CD4-positive, alpha-beta T cell treated with Interleukin-10 for 1 hour (primary cell): ENCODE measurements around the gene PRDM16.

ENCODE experiments used
- DNase-seq: peaks from one replicate; pipeline ENCODE4 v3.0.0-alpha.2; 2020

PRDM16 gene

DNA sequence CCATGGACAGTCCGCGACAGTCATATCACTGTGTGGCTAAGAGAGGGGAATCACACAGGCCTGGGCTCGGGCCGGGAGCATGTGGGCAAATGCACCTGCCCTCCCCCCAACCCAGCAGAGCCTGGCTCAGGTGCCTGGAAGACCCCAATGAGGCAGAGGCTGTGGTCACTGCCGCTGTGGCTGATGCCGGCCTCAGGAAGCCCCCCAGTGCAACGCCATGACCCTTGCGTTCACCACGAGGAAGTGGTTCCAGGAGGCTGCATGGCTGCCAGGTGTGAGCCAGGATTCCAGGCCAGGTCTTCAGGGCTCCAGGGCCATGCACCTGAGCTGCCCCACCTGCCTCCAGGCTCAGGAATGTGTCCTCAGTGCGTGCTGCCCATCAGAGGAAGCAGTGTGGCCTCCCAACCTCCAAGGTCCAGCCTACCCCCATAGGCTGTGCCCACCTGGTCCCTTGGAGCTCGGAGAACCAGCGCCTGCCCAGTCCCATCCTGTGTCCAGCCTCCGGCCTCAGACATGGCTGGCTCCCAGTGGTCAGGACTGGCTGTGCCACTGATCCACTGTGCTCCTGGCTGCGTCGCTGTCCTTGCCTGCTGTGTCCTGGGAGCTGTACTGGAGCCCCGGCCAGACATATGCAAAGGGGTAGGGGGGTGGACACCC, 393.5 kb downstream of the PRDM16 start:
- DNase-seq, result no peak

DNA sequence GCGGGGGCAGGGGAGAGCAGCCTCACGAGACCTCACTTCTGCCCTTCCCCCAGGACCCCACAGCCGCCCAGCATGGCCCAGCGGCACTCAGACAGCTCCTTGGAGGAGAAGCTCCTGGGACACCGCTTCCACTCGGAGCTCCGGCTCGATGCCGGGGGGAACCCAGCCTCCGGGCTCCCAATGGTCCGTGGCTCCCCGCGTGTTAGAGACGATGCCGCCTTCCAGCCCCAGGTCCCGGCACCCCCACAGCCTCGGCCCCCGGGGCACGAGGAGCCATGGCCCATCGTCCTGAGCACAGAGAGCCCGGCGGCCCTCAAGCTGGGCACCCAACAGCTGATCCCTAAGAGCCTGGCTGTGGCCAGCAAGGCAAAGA, 394.0 kb downstream of the PRDM16 start:
- no peak for DNase-seq

DNA sequence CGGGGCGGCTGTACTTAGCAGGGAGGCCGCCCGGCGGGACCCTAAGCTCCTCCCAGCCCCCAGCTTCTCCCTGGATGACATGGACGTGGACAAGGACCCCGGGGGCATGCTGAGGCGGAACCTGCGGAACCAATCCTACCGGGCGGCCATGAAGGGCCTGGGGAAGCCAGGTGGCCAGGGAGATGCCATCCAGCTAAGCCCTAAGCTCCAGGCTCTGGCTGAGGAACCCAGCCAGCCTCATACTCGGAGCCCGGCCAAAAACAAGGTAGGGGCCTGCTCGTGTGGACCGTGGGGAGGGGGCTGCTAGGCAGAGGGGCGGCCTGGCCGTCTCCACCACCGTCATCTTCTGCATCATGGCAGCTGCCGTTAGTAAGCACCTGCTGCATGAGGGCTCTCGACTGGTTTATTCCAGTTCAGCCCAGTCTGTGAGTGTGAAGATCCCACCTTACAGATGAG, 394.4 kb downstream of the PRDM16 start:
- DNase-seq, result no peak

DNA sequence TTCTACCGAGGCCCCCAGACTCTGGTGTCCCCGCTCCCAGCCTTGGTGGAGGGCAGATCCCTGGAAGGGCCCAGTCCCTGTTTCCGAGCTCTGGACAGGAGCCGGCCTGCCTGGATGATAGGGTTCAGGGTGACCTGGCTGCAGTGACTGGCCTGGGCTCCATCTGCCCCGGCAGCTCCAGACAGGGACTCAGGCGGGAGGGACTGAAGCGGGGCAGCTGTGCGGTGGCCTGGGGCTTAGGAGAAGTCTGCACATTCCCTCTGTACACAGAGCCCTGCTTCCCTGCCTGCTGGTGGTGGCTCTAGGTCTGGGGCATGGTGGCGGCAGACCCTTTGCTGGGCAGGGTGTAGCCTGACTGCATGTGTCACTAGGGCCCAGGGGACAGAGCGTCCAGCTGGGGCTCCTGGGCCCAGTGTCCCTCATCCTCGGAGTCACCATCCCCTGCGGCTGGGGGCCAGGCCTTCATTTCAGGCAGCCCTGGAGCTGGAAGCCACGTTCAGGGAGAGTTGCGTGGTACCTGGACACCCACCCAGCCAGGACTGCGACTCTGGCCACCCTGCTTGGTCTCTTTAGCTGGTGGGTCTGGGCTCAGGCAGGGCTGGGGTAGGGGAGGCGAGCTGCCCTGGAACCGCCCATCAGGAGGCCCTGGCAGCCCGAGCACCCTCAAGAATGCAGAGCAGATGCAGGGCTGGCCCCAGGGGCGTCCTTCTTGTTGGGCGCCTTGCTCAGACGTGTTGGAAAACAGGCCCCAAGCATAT, 395.1 kb downstream of the PRDM16 start:
- DNase-seq, result no peak

DNA sequence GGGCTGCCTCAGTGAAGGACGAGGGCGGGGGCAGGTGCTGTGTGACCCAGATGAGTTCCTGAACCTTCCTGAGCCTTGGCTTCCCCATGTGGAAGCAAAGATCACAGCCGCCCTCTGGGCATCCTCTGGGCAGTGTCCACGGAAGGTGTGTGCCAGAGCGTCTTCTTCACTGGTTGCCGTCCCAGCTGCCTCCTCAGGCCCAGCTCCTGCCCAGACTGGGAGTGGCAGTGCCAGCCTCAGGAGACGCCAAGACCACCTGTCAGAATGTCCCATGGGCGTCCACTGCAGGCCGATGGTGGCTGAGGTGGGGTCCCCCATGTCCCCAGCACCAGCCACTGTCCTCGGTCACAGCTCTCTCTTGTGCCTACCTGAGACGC, 395.6 kb downstream of the PRDM16 start:
- no peak for DNase-seq

DNA sequence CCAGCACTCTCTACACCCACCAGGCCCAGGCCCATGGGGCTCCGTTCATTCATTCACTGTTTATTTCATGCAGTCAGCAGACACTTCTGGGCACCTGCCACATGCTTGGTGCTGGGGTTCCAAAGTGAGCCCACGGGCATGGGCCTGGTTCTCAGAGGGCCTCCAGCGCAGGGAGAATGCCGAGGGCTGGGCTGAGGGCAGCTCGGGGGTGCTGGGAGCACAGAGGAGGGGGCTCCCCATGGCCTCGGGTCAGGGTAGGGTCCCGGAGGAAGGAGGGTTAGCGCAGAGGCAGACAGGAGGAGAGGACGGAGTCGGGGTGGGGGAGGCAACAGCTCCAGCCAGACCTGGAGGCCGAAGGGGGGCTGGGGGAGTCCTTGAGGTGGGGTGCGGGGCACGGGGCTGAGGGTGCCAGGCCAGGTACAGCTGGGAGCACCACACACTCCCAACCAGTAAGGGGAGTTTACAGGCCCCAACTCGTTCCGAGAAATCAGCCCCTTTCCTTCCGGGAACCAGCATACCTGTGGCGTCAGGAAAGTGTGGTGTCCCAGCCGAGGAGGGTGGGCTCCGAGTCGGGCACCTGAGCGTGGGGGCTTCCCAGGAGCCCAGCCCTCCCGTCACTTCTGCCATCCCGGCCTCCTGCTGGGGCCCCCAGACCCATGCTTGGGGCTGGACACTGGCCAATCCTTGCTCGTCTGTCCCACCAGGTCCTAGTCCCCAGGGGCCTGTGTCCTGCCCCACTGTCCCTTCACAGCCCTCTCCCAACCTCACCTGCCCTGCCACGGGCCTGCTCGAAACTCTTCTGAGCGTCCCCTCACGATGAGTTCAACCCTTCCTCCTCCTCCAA, 396.3 kb downstream of the PRDM16 start:
- no peak for DNase-seq

DNA sequence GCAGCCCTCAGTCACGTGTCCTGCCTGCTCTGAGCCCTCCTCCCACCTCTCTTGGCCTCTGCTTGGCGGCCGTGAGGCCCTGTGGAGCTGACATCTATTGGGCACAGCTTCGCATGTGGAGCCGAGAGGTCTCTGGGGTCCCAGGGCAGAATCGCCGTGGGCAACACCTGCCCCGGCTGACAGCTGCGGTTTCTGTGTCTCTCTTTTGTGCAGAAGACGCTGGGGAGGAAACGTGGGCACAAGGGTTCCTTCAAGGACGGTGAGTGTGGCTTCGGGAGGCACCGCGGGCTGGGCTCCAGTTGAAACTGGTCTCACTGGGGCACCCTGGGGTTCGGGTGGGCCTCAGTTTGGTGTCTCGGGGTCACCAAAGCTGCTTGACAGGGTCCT, 396.9 kb downstream of the PRDM16 start:
- no peak for DNase-seq

DNA sequence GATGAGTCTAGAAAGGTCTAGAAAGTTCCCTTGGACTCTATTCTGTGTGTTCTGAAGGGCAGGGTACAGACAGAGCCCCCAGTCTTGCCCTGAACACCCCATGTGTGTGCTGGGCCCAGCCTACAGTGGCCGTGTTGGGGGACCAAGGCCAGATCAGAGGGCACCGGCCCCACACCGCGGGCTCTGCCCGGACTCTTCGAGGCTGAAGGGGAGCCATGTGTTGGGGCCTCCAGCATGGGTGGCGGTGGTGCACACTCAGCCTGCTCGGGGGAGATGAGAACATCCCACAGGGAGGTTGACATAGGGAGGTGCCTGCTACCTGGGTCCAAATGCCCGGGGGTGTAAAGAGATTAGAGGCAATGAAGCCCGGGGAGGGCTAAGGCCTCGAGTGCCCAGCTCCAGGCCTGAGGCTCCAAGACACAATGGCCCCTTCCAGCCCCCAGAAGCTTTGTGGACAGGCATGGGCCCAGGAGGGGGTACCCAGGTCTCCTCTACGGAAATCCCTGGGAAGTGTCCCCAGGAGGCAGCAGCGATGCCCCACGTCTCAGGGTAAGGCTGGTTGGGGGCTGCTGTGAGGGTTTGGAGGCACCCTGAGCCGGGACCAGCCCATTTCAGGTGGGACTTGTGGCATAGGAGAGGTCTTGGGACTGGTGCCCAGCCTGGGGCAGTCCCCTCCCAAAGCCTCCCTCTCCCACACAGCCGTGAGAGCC, 397.5 kb downstream of the PRDM16 start:
- no peak for DNase-seq

DNA sequence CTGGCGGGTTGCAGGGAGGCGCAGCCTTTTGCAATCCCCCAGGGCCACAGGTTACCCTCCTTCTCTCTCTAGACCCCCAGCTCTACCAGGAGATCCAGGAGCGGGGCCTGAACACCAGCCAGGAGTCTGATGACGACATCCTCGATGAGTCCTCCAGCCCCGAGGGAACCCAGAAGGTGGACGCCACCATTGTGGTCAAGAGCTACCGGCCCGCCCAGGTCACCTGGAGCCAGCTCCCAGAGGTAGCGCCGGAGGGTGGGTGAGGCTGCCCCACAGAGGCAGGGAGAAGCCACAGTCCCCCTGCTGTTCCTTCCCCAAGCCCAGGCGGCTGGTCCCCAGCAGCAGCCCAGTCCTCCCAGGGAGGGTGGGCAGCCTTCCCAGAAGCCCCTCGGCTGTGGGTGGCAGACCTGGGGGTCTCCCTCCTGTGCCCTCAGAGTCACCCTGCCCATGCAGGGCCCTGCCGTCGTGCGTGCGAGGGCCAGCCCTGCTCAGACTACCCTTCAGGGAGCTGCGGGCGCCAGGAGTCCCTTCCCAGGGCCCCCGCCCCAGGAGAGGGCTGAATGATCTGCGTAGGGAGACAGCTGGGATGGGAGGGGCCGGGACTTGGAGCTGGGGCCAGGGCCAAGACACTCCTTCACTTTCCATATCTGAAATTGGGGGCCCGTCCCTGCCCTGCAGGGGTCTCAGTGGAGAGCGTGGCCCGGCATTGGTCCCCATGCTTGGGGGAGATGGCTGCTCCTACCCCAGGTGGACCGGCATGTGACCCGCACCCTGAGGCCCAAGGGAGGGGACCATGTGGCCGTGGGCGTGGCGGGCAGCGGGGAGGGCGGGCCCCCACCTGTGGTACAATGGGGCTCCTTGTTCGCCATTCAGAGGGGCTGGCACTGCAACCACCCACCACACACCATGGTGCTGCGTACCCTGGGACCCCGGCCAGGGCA, 398.4 kb downstream of the PRDM16 start:
- DNase-seq, result no peak

DNA sequence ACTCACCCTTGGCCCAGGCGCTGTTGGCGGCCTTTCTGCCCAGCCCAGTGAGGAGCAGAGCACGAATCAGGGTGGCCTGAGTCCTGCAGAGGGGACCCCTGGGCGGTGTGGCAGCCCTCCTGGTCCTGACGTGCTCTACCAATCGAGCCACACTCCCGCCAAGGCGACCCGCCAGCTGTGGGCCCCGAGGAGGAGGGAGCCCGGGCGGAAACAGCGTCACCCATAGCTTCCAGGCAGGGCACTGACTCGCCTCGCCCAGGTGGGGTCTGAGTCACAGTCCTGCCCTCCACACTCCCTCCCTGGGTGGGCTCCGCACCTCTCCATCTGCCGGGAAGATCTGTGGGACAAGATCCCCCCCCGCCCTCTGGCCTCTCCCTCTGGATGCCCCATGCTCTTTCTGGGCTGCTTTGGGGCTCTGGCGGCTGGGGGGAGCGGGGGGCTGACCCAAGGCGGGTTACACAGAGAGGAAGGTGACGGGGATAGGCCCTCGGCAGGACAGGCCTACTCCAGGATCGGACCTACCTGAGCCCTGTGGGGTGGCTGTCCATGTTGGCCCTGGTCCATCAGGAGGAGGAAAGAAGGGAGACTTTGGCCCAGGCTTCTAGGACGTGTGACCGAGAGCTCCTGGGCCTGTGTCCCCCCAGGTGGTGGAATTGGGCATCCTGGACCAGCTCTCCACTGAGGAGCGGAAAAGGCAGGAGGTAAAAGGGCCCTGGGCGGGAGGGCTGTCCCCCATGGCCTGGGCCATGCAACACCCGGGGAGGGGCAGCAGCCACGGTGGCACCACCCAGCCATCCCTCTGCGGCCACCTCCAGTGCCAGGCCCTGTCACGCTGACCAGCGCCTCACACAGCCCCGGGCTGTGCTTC, 399.5 kb downstream of the PRDM16 start:
- DNase-seq, result no peak

DNA sequence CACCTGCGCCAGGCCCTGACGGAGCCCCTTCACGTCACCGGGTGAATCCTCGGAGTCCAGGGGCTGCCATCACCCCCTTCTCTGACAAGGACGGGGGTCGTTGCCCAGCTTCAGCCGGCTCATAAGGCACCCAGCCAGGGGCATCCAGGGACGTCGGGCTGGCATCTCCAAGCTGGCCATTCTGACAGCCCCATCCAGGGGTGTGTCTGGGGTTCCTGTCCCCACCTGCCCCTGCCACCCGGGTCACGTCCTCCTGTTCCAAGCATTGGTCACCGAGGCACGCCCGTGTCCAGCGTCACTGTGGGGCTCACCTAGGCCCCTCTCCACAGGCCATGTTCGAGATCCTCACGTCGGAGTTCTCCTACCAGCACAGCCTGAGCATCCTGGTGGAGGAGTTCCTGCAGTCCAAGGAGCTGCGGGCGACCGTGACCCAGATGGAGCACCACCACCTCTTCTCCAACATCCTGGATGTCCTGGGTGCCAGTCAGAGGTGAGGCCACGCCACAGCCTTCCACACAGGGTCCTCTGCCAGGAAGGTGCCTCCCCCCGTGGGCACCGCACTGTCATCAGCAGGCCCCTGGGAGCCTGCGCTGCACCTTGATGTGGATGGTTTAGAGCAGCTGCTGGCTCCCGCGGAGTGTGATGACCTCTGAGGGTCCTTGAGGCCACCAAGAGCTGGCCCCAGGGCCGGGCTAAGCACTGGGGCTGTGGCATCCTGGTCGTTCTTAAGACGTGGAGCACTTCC, 400.3 kb downstream of the PRDM16 start:
- DNase-seq, result no peak

DNA sequence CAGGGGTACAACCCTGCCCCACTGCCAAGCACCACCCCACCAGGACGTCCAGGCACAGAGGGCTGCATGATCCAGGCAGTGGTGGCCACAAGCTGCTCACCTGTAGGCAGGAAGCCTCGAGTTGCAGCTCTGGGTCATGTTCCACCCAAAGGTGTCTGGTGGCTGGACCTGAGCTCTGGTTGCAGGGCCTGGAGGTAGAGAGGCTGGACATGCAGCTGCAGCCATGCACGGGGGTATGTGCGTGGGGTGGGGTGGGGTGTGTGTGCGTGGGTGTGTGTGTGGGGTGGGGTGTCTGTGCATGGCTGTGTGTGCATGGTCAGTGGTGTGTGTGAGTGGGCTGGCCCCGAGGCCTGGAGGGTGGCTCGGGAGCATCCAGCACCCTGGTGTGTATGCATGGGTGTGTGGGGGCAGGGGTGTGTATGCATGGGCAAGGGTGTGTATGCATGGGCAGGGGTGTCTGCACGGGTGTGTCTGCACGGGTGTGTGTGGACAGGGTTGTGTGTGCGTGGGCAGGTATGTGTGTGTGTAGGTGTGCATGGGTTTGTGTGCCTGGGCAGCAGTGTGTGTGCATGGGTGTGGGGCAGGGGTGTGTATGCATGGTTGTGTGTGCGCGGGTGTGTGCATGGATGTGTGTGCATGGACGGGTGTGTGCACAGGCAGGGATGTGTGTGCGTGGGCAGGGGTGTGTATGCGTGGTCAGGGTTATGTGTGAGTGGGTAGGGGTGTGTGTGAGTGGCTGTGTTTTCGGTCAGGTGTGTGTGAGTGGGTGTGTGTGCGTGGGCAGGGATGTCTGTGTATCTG, 401.0 kb downstream of the PRDM16 start:
- no peak for DNase-seq

DNA sequence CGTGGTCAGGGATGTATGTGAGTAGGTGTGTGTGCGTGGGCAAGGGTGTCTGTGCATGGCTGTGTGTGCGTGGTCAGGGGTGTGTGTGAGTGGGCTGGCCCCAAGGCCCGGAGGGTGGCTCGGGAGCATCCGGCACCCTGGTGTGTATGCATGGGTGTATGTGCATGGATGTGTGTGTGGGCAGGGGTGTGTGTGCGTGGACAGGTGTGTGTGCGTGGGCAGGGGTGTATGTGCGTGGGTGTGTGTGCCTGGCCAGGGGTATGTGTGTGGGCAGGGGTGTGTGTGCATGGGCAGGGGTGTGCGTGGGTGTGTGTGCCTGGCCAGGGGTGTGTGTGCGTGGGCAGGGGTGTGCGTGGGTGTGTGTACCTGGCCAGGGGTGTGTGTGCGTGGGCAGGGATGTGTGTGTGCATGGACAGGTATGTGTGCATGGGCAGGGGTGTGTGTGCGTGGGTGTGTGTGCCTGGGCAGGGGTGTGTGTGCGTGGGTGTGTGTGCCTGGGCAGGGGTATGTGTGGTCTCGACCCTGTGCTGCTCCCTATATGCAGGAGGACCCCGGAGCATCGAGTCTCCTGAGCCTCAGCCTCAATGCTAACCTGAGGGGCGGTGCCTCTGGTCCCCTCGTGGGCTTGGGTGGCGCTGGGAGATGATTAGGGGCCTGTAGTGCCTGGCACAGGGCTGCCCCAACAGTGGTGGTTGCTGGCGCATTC, 401.8 kb downstream of the PRDM16 start:
- no peak for DNase-seq

DNA sequence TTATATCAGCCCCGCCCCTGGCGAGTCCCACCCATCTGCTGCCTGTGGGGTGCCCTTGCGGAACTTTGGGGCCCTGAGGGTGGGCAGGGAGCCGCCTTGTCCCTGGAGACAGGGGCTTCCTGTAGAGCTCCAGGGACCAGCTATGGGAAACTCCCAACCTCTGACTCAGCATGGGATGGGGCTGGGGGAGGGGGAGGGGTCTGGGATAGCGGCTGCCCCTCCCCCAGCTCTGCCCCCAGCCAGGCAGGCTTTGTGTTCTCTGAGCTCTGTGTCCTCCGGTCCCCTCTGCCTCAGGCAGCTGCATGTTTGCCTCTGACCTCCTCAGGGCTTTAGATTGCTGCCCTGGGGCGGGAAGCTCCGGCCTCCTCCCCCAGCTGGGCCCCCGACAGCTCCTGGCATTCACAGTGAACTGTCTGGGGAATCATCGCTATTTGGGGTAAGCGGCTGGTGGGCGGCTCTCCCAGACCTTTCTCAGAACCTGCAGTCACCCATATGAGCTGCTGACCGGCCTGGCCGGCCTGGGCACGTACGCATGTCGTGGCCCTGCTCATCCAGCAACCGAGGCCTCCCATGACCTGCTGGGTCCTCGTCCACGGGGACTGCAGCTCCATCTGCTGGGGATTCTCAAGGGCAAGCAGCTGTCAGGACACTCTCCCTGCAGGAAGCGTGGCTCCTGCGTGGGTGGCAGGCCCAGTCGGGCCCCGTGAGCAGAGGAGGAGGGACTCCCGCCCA, 402.5 kb downstream of the PRDM16 start:
- DNase-seq, result no peak

DNA sequence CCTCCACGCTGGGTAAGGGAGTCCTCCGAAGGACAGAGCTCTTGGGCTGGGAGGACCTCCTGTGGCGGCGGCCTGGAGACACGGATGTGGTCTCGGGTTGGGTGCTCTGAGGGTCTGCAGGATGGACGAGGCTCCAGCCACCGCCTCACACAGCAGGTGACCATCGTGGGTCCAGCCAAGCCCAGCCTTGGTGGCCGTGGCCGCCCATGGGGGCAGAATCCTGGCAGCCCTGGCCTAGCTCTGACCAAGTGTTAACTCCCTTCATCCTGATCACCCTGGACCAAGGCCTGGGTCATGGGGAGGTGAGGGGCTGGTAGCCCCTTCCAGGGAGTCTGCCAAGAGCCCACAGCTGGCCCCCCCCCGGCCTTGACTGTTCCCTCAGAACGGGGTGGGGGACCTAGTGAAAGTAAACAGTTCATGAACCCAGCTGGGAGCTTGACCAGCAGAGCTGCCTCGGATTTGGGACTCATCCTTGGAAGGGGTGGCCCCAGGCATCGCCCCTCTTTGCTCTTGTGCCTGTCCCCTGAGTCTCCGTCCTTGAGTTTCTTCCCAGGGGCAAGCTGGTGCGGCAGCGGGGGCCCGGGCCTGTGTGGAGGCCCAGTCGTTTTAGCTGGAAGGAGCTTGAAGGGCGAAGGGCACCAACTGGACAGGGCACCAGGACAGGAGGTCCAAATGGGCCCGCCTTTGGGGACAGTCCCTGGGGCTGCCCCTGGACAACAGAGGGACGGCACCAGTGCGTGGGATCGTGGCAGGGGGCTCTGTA, 403.3 kb downstream of the PRDM16 start:
- no peak for DNase-seq

DNA sequence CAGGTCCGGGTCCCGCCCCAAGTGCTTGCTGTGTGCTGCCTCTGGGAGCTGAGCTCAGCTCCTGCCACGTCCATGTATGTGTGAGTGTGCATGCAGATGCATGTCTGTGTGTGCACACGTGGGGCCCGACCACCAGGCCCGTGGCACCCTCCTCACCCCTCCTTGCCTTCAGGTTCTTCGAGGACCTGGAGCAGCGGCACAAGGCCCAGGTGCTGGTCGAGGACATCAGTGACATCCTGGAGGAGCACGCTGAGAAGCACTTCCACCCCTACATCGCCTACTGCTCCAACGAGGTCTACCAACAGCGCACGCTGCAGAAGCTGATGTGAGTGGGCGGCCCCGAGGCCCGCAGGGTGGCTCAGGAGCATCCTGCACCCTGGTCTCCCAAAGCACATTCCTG, 403.9 kb downstream of the PRDM16 start:
- DNase-seq, result no peak

DNA sequence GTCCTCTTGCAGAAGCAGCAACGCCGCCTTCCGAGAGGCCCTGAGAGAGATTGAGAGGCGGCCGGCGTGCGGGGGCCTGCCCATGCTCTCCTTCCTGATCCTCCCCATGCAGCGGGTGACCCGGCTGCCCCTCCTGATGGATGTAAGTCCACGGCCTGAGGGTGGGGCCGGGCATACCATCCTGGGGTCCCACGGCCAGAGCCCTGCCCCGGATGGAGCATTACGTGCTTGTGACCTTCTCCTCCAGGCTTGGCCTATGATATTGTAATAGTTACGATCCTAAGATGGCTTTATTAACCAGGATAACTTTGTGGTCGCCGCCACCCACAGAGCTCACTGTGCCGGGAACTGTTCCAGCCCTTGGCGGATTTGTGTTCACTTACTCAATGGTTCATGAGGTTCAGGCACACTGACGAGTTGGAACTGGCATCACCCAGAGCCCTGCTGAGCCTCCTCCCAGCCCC, 404.4 kb downstream of the PRDM16 start:
- DNase-seq, result no peak
